HepG2 (cell line): ENCODE measurements around the gene BASP1. TPM values are rescaled to one million over a fixed set of nuclear protein-coding genes. Genes with fewer than 3 reads are reported as not detected.

Experiments used
- ATAC-seq: fragments of 200-7000 bp; cut with Tn5 transposase; 3 replicates; pipeline ENCODE4 v1.9.1; 2020; ENCODE audit warnings: mild to moderate bottlenecking, moderate library complexity
- BruUV-seq: library from RNA; stranded (reverse); fragments of 400-500 nt; replicated peaks from 2 replicates; lab custom pipeline; 2021; lab: Mats Ljungman, UMichigan
- CTCF ChIA-PET: fragments of 300-600 bp; formaldehyde crosslinking; extraction: SDS; loops from one replicate; lab custom pipeline; 2021; ENCODE audit warnings: low total read pairs, inconsistent platforms, low intra/inter-chr PET ratio; lab: Yijun Ruan, JAX
- POLR2A ChIA-PET: fragments of 350-600 bp; sonication (Branson Sonifier 250); formaldehyde crosslinking; loops from one replicate; lab custom pipeline; 2020; ENCODE audit warnings: antibody characterized with exemption, inconsistent platforms; lab: Yijun Ruan, JAX
- DNase-seq: peaks from one replicate; pipeline ENCODE4 v3.0.0-alpha.2; 2015; ENCODE audit warnings: low spot score
- FAIRE-seq: peaks from 3 replicates; lab custom pipeline; 2011; peaks lifted over from hg19 to GRCh38; lab: Jason Lieb, UNC
- H2AFZ ChIP-seq: one replicate; pipeline ENCODE4 v1.6.1; 2011; ENCODE audit warnings: low read length, inconsistent platforms
- H3K27ac ChIP-seq: fragments of 300-600 bp; 3 replicates; pipeline ENCODE4 v1.8.0; 2011; ENCODE audit warnings: mixed run types, mild to moderate bottlenecking, mixed read lengths, low read length, inconsistent platforms; ENCODE audit not compliant: insufficient read depth; ENCODE audit errors: extremely low read length
- H3K27me3 ChIP-seq, 2 experiments: fragments of 200-600 bp in 1 of 2; 2 replicates in 1 of 2; 3 replicates in 1 of 2; pipeline versions ENCODE4 v1.6.0 to v1.8.0; 2011; ENCODE audit warnings: low read length in 2 of 2, mild to moderate bottlenecking in 2 of 2, moderate library complexity in 2 of 2, inconsistent platforms in 1 of 2; ENCODE audit not compliant: insufficient read depth in 2 of 2, control insufficient read depth in 1 of 2
- H3K36me3 ChIP-seq, 2 experiments: fragments of 200-600 bp in 1 of 2; replicated peaks in 1 of 2; 2 replicates in 1 of 2; 3 replicates in 1 of 2; pipeline versions ENCODE4 v1.5.1 to v1.8.0; 2011; ENCODE audit warnings: low read length in 2 of 2, inconsistent platforms in 1 of 2; ENCODE audit not compliant: insufficient read depth in 2 of 2, control insufficient read depth in 1 of 2
- H3K4me1 ChIP-seq: 2 replicates; pipeline ENCODE4 v1.5.1; 2012; ENCODE audit warnings: low read length, inconsistent platforms; ENCODE audit not compliant: insufficient read depth
- H3K4me2 ChIP-seq: 2 replicates; pipeline ENCODE4 v1.6.0; 2011; ENCODE audit warnings: low read depth, low read length, inconsistent platforms
- H3K4me3 ChIP-seq, 3 experiments: fragments of 200-600 bp in 1 of 3; sonication (generic), shearing (Covaris generic) in 1 of 3; replicated peaks in 1 of 3; 2 replicates each; pipeline ENCODE4 v1.5.1; 2011 to 2016; ENCODE audit warnings: low read length in 3 of 3, inconsistent platforms in 2 of 3, low read depth in 2 of 3, mild to moderate bottlenecking in 2 of 3, control low read depth in 1 of 3, mixed read lengths in 1 of 3; ENCODE audit not compliant: insufficient read depth in 1 of 3
- H3K79me2 ChIP-seq: one replicate; pipeline ENCODE4 v1.6.1; 2011; ENCODE audit warnings: low read length, inconsistent platforms; ENCODE audit not compliant: insufficient read depth
- H3K9ac ChIP-seq: 2 replicates; pipeline ENCODE4 v1.6.0; 2011; ENCODE audit warnings: mild to moderate bottlenecking, low read depth, low read length, inconsistent platforms; ENCODE audit not compliant: insufficient read depth
- H3K9me3 ChIP-seq: 2 replicates; pipeline ENCODE4 v1.5.1; 2012; ENCODE audit warnings: mild to moderate bottlenecking, low read length
- H4K20me1 ChIP-seq: 2 replicates; pipeline ENCODE4 v1.6.0; 2011; ENCODE audit warnings: inconsistent platforms, mild to moderate bottlenecking, low read length, moderate library complexity; ENCODE audit not compliant: insufficient read depth
- HMG20B ChIP-seq: conservative IDR thresholded peaks from 2 replicates; pipeline ENCODE4 v1.6.1; 2016; ENCODE audit warnings: missing genetic modification reagents, missing compliant biosample characterization
- HNRNPK ChIP-seq: fragments of 200-400 bp; formaldehyde crosslinking; IDR thresholded peaks from 2 replicates; pipeline ENCODE4 v1.6.1; 2018; ENCODE audit warnings: low read length, low read depth, moderate library complexity, mild to moderate bottlenecking; ENCODE audit not compliant: poor library complexity, severe bottlenecking
- ZBTB7A ChIP-seq: sonication (generic); formaldehyde crosslinking; IDR thresholded peaks from 2 replicates; pipeline ENCODE4 v1.8.0; 2022; ENCODE audit warnings: mild to moderate bottlenecking, missing genetic modification reagents
- ZNF747 ChIP-seq: sonication (generic); formaldehyde crosslinking; IDR thresholded peaks from 2 replicates; pipeline ENCODE4 v1.8.1; 2023; ENCODE audit warnings: missing genetic modification reagents, mild to moderate bottlenecking, borderline replicate concordance
- WGBS: methylation state at CpG from one replicate; pipeline ENCODE4 v1.1.6; 2017; ENCODE audit warnings: low lambda C conversion rate; 5-methylcytosine and 5-hydroxymethylcytosine counted together
- in situ Hi-C: cut with HindIII; loops from 2 replicates; pipeline ENCODE4 v1.10.0; 2017; ENCODE audit warnings: low pct_unique_long_range_greater_than_20kb; ENCODE audit not compliant: extremely low pct_ligation_motif_present
- intact Hi-C: fragments of 100-400 bp; cut with micrococcal nuclease; formaldehyde crosslinking; loops from one replicate; pipeline ENCODE4 v1.10.0; 2022; ENCODE audit not compliant: unreplicated experiment
- polyA plus RNA-seq, 8 experiments: library from polyadenylated mRNA; depleted of rRNA in 3 of 8; stranded (reverse) in 7 of 8; unstranded in 1 of 8; fragments of >200 nt; fragmentation: Illumina TruSeq in 4 of 8; extraction: Trizol in 4 of 8; gene quantifications; 2 replicates each; pipeline versions ENCODE4 v1.2.1 to v1.2.3, GENCODE V29; 2011 to 2016; ENCODE audit warnings: low read depth in 4 of 8, missing spikeins in 1 of 8, mixed read lengths in 1 of 8; ENCODE audit not compliant: insufficient read depth in 1 of 8
- total RNA-seq, 5 experiments: library from RNA; depleted of rRNA; stranded (reverse); fragments of >200 nt; fragmentation: Illumina TruSeq; extraction: Trizol; gene quantifications; 2 replicates each; pipeline ENCODE4 v1.2.3, GENCODE V29; 2016; ENCODE audit warnings: low read depth in 1 of 5
- TF ChIP-seq, protein P1 (sequence below): sonication (generic); formaldehyde crosslinking; IDR thresholded peaks from 2 replicates; pipeline ENCODE4 v1.4.0; 2020; ENCODE audit warnings: mild to moderate bottlenecking, low read depth, missing genetic modification reagents
- TF ChIP-seq, protein P2 (sequence below): sonication (generic); formaldehyde crosslinking; conservative IDR thresholded peaks from 2 replicates; pipeline ENCODE4 v1.8.1; 2023; ENCODE audit warnings: missing genetic modification reagents
- TF ChIP-seq, protein P3 (sequence below): IDR thresholded peaks from 2 replicates; pipeline ENCODE4 v1.6.1; 2016; ENCODE audit warnings: mild to moderate bottlenecking
- TF ChIP-seq, protein P4 (sequence below): IDR thresholded peaks from 2 replicates; pipeline ENCODE4 v1.6.1; 2018; ENCODE audit warnings: missing genetic modification reagents, mild to moderate bottlenecking, missing compliant biosample characterization
- TF ChIP-seq, protein P5 (sequence below): sonication (generic); formaldehyde crosslinking; IDR thresholded peaks from 2 replicates; pipeline ENCODE4 v1.5.0; 2020; ENCODE audit warnings: mild to moderate bottlenecking, missing genetic modification reagents, moderate library complexity

BASP1 gene
- total and polyA plus RNA-seq, 2 of the 13 experiments (the other 11 are each of a cell fraction or from before 2014, with no cell fraction given), result 0.04 TPM; not detected in 1

DNA sequence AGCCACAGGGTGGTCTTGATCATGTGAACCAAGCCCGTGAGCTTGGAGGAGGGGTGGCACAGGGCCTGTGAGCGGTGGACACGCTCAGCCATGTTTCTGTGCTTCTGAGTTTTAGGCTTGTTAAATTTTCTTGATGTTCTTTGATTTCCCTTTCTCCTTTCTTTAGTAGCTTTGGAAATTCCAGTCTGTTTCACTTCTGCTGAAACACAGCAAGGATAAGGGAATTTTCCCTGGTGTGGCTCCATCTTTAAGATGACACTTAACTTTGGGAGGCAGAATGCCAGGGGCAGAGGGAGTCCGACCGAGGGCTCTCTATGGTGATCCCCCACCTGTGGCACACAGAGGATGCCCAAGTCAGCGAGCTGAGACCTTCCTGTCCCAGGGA lies 29.7 kb upstream of the BASP1 start:
- BruUV-seq, result no TSS peak
- no peak overlapping the region for H3K4me3 ChIP-seq
- no peak overlapping the region for H3K4me2 ChIP-seq
- no peak for DNase-seq
- no peak for FAIRE-seq
- intact Hi-C loops (no loop called here), in situ Hi-C loops (loop anchor here (5.0 to 10.0 kb wide), 2 partner anchors 253 to 395 kb away; partner anchors contain the start of gene MYO10)
- H3K27me3 ChIP-seq, result peaks cover 0 to 4% of the 10 kb centered on the region in 2 experiments; a peak in 1 of 5 replicates
- no peak overlapping the region for H3K27ac ChIP-seq
- H4K20me1 ChIP-seq, result no peaks in the 10 kb centered on the region
- no peaks in the 10 kb centered on the region for H3K4me1 ChIP-seq
- ChIA-PET POLR2A (no interaction called here), CTCF (interaction anchor here (1.0 kb wide), 1 partner anchor 397 kb away, joined by 3 read pairs; no protein-coding TSS in a partner anchor)
- H3K9ac ChIP-seq, result no peak overlapping the region
- H2AFZ ChIP-seq, result no peak overlapping the region
- WGBS, result 56% methylated on average over 6 of the region's 6 CpGs
- H3K79me2 ChIP-seq, result no peaks in the 10 kb centered on the region
- H3K9me3 ChIP-seq, result no peaks in the 10 kb centered on the region
- H3K36me3 ChIP-seq, result no peaks in the 10 kb centered on the region
- no peak for ATAC-seq
- TF ChIP-seq, protein P1, sequence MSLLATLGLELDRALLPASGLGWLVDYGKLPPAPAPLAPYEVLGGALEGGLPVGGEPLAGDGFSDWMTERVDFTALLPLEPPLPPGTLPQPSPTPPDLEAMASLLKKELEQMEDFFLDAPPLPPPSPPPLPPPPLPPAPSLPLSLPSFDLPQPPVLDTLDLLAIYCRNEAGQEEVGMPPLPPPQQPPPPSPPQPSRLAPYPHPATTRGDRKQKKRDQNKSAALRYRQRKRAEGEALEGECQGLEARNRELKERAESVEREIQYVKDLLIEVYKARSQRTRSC, result no peak

DNA sequence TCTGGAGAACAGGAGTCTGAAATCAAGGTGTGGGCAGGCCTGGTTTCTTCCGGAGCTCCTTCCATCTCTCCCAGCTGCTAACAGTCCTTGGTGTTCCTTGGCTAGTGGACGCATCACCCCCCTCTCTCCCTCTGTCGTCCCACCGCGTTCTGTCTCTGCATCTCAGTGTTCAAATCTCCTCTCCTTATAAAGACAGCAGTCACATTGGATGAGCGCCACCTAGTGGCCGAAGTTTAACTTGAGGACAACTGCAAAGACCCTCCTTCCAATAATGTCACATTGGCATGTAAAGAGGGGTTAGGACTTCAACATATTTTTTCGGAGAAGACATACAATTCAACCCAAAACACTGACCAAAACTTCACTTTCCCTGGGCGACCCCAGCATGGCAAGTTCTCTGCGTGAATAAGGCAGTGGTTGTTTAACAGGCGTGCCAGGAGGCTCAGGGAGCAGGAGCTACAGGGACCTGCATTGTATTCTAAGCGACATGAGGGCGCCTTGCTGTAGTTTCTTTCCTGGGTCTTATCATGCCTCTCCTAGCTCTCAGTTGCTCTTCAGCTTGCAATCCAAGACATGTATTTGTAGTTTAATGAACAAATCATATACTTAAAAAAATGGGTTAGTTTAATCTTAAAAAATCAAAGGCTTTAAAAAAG lies 27.9 kb upstream of the BASP1 start:
- in situ Hi-C loops (loop anchor here (5.0 to 10.0 kb wide), 2 partner anchors 255 to 397 kb away; partner anchors contain the start of gene MYO10), intact Hi-C loops (loop anchor here (1.0 kb wide), 2 partner anchors 255 to 398 kb away; no protein-coding TSS in a partner anchor)
- Histone ChIP-seq H3K9me3 (no peaks in the 10 kb centered on the region), H3K4me2 (no peak overlapping the region), H3K9ac (no peak overlapping the region), H3K27me3 (peaks cover 0 to 4% of the 10 kb centered on the region in 2 experiments; a peak in 1 of 5 replicates), H4K20me1 (no peaks in the 10 kb centered on the region), H2AFZ (no peak overlapping the region), H3K79me2 (no peaks in the 10 kb centered on the region), H3K4me3 (no peak overlapping the region), H3K4me1 (no peaks in the 10 kb centered on the region), H3K27ac (no peak overlapping the region), H3K36me3 (no peaks in the 10 kb centered on the region)
- peak; percentile 89 for FAIRE-seq
- ATAC-seq, result peak; percentile 90
- ChIA-PET CTCF (interaction anchor here (0.7 to 3.1 kb wide), 3 partner anchors 14 to 399 kb away, joined by 3 to 37 read pairs (median 7); no protein-coding TSS in a partner anchor), POLR2A (no interaction called here)
- WGBS, result 7% methylated on average over 13 of the region's 13 CpGs
- no TSS peak for BruUV-seq
- peak; percentile 65 for DNase-seq
- TF ChIP-seq, protein P2, sequence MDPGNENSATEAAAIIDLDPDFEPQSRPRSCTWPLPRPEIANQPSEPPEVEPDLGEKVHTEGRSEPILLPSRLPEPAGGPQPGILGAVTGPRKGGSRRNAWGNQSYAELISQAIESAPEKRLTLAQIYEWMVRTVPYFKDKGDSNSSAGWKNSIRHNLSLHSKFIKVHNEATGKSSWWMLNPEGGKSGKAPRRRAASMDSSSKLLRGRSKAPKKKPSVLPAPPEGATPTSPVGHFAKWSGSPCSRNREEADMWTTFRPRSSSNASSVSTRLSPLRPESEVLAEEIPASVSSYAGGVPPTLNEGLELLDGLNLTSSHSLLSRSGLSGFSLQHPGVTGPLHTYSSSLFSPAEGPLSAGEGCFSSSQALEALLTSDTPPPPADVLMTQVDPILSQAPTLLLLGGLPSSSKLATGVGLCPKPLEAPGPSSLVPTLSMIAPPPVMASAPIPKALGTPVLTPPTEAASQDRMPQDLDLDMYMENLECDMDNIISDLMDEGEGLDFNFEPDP (CRISPR knock-in tag), result 0 out of 2 replicates have a peak, but pooled peaks have one; percentile 56
- TF ChIP-seq ZNF747 (CRISPR knock-in tag) (no peak), HNRNPK (no peak), HMG20B (no peak), ZBTB7A (CRISPR knock-in tag) (no peak)
- TF ChIP-seq, protein P3, sequence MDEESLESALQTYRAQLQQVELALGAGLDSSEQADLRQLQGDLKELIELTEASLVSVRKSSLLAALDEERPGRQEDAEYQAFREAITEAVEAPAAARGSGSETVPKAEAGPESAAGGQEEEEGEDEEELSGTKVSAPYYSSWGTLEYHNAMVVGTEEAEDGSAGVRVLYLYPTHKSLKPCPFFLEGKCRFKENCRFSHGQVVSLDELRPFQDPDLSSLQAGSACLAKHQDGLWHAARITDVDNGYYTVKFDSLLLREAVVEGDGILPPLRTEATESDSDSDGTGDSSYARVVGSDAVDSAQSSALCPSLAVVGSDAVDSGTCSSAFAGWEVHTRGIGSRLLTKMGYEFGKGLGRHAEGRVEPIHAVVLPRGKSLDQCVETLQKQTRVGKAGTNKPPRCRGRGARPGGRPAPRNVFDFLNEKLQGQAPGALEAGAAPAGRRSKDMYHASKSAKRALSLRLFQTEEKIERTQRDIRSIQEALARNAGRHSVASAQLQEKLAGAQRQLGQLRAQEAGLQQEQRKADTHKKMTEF (CRISPR knock-in tag), result no peak
- TF ChIP-seq, protein P4, sequence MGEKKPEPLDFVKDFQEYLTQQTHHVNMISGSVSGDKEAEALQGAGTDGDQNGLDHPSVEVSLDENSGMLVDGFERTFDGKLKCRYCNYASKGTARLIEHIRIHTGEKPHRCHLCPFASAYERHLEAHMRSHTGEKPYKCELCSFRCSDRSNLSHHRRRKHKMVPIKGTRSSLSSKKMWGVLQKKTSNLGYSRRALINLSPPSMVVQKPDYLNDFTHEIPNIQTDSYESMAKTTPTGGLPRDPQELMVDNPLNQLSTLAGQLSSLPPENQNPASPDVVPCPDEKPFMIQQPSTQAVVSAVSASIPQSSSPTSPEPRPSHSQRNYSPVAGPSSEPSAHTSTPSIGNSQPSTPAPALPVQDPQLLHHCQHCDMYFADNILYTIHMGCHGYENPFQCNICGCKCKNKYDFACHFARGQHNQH, result 0 out of 2 replicates have a peak, but pooled peaks have one; percentile 47
- TF ChIP-seq, protein P5, sequence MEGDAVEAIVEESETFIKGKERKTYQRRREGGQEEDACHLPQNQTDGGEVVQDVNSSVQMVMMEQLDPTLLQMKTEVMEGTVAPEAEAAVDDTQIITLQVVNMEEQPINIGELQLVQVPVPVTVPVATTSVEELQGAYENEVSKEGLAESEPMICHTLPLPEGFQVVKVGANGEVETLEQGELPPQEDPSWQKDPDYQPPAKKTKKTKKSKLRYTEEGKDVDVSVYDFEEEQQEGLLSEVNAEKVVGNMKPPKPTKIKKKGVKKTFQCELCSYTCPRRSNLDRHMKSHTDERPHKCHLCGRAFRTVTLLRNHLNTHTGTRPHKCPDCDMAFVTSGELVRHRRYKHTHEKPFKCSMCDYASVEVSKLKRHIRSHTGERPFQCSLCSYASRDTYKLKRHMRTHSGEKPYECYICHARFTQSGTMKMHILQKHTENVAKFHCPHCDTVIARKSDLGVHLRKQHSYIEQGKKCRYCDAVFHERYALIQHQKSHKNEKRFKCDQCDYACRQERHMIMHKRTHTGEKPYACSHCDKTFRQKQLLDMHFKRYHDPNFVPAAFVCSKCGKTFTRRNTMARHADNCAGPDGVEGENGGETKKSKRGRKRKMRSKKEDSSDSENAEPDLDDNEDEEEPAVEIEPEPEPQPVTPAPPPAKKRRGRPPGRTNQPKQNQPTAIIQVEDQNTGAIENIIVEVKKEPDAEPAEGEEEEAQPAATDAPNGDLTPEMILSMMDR, result peak; percentile 81
